ENCODE data around the gene EFCAB12. TPM values are rescaled to one million over a fixed set of nuclear protein-coding genes. Genes with fewer than 3 reads are reported as not detected.

Gene EFCAB12
- not detected in 2 replicates for total RNA-seq

GRCh38 chr3:129428376-129429079, at the start of gene EFCAB12:
TSS of gene EFCAB12 (minus strand) at chr3:129428636. CDS start at chr3:129428488, 148 bp downstream.

DNA sequence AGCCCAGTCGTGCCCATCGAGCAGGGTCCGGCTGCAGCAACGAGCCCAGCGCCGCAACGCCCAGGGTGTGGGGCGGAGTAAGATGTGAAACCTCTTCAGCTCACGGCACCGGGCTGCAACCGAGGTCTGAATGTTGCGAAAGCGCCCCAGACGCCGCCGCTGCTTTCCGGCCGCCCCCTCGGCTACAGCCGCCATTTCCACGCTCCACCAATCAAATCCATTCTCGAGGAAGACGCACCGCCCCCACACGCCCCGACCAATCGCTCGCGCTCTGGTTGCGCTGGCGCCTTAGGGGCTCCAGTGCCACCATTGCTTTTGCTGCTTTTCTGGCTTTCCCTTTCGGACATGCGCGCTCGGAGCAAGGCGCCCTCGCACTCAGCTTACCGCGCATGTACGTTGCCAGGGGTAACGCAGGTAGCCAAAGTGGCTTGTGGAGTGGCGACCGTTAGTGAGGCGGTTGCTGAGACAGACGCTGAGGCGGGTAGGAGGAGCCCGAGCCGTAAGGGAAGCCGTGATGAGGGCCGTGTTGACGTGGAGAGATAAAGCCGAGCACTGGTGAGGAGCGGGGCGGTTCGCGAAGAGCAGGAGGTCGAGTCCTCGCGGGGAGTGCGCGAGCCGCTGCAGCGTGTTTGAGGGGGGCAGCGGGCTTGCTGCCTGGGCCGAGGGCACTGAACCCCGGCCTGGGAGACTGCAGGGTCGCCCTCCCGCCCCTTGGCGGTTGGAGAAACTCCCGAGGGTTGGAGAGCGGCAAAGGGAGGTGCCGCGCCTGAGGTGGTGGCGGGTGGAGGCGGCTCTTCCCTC, 11.6 kb upstream of the EFCAB12 start, which contains the start of the genes IFT122 and MBD4:
Gene IFT122, plus strand, starts transcription at position 408 of the 801 bp plus-strand sequence. Its CDS starts 107 bp downstream, at position 515.
Gene MBD4, minus strand, starts transcription at position 132 of the 801 bp plus-strand sequence. Its CDS starts 115 bp downstream, at position 17.

Other genes starting within 250 kb of the EFCAB12 start
- gene CNBP, start 244.7 kb downstream of the EFCAB12 start, total RNA-seq = 240 and 256 TPM in 2 replicates
- 276 and 279 TPM in 2 replicates for gene COPG1, start 179.0 kb downstream of the EFCAB12 start, total RNA-seq
- 21.1 and 24.0 TPM in 2 replicates for gene HMCES, start 149.8 kb downstream of the EFCAB12 start, total RNA-seq
- 20.0 and 21.1 TPM in 2 replicates for gene MBD4, start 11.3 kb upstream of the EFCAB12 start, total RNA-seq
- gene IFT122, start 11.6 kb upstream of the EFCAB12 start, total RNA-seq = 7.5 and 13.9 TPM in 2 replicates
- gene RHO, start 100.0 kb upstream of the EFCAB12 start, total RNA-seq = not detected in 2 replicates
- gene H1-8, start 114.5 kb upstream of the EFCAB12 start, total RNA-seq = not detected in 2 replicates
- gene PLXND1, start 178.0 kb upstream of the EFCAB12 start, total RNA-seq = 126 and 137 TPM in 2 replicates

Data from cardiac atrium fibroblast (primary cell).